A673 (cell line): ENCODE measurements around the gene PDE6A. TPM values are rescaled to one million over a fixed set of nuclear protein-coding genes. Genes with fewer than 3 reads are reported as not detected.
A peak's percentile ranks its signal among the peaks of the same experiment; 100 is the strongest.

Experiments
- BruUV-seq: library from RNA; stranded (reverse); fragments of 400-500 nt; replicated peaks from 2 replicates; lab custom pipeline; 2021; lab: Mats Ljungman, UMichigan
- CTCF ChIA-PET: fragments of 300-600 bp; sonication (Branson Sonifier 250); formaldehyde crosslinking; loops from one replicate; lab custom pipeline; 2022; ENCODE audit warnings: antibody characterized with exemption; lab: Charles Lee
- POLR2A ChIA-PET: fragments of 300-600 bp; sonication (Branson Sonifier 250); formaldehyde crosslinking; loops from one replicate; lab custom pipeline; 2022; ENCODE audit warnings: antibody characterized with exemption; ENCODE audit not compliant: low non-redundant PET; lab: Charles Lee
- DNase-seq: peaks from one replicate; pipeline ENCODE4 v3.0.0-alpha.2; 2015; ENCODE audit warnings: low spot score
- H3K27ac ChIP-seq: fragments of 200-600 bp; sonication (generic); 2 replicates; pipeline ENCODE4 v1.5.1; 2016; ENCODE audit warnings: mixed run types, low read depth, mild to moderate bottlenecking, mixed read lengths, antibody characterized with exemption, low read length; ENCODE audit not compliant: poor library complexity, severe bottlenecking
- H3K27me3 ChIP-seq: fragments of 200-600 bp; sonication (generic); replicated peaks from 2 replicates; pipeline ENCODE4 v1.6.1; 2017; ENCODE audit warnings: mixed run types, low read depth, mild to moderate bottlenecking, mixed read lengths, antibody characterized with exemption, low read length; ENCODE audit not compliant: insufficient read depth, poor library complexity
- H3K36me3 ChIP-seq: fragments of 200-600 bp; sonication (generic); 2 replicates; pipeline ENCODE4 v1.6.1; 2016; ENCODE audit warnings: mixed run types, mild to moderate bottlenecking, mixed read lengths, antibody characterized with exemption, low read length; ENCODE audit not compliant: insufficient read depth, poor library complexity, severe bottlenecking
- H3K4me1 ChIP-seq: fragments of 200-600 bp; sonication (generic); 2 replicates; pipeline ENCODE4 v1.6.1; 2017; ENCODE audit warnings: mixed run types, mild to moderate bottlenecking, mixed read lengths, antibody characterized with exemption, low read length; ENCODE audit not compliant: insufficient read depth, poor library complexity, severe bottlenecking
- H3K4me3 ChIP-seq: fragments of 200-600 bp; sonication (generic); 2 replicates; pipeline ENCODE4 v1.5.1; 2016; ENCODE audit warnings: low read depth, mixed run types, mild to moderate bottlenecking, mixed read lengths, low read length; ENCODE audit not compliant: poor library complexity, severe bottlenecking
- H3K9me3 ChIP-seq: fragments of 200-600 bp; sonication (generic); 2 replicates; pipeline ENCODE4 v1.6.1; 2016; ENCODE audit warnings: mixed run types, low read depth, mild to moderate bottlenecking, mixed read lengths, antibody characterized with exemption, low read length; ENCODE audit not compliant: poor library complexity, severe bottlenecking
- EZH2 ChIP-seq: fragments of 200-600 bp; sonication (generic); IDR thresholded peaks from 2 replicates; pipeline ENCODE4 v1.6.1; 2017; ENCODE audit warnings: borderline replicate concordance, low read depth, mild to moderate bottlenecking, mixed read lengths, antibody characterized with exemption, low read length; ENCODE audit not compliant: poor library complexity, severe bottlenecking
- intact Hi-C: fragments of 100-400 bp; cut with micrococcal nuclease; formaldehyde crosslinking; loops from one replicate; pipeline ENCODE4 v1.10.0; 2022; ENCODE audit not compliant: unreplicated experiment
- total RNA-seq: library from RNA; stranded (reverse); gene quantifications from 2 replicates; pipeline ENCODE4 v1.2.3, GENCODE V29; 2021
- TF ChIP-seq, protein P1 (sequence below): fragments of 300-800, 200-600 bp; sonication (generic); conservative IDR thresholded peaks from 2 replicates; pipeline ENCODE4 v1.5.1; 2017; ENCODE audit warnings: low read depth, mild to moderate bottlenecking, antibody characterized with exemption, low read length, moderate library complexity, mixed read lengths

The PDE6A gene
- total RNA-seq, 1 experiment from 2014 or later, result 0.49 TPM

DNA sequence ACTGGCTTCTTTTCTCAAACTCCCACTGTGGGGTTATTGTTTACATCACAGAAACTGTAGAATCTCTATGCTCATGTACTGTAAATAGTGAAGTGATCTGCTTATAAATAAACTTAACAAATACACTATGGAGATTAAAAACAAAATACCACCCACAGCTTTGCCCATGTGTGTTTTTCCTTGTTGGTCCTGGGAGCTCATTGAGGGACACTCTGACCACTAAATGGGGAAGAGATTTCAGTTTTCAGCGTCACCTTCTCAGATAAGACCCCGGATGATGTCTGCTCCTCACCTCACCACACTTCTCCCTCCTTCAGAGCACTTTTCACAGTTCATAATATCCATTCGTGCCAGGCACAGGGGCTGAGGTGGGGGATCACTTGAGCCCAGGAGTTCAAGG, 89.7 kb downstream of the PDE6A start:
- Histone ChIP-seq H3K27me3 (no peaks in the 10 kb centered on the region), H3K27ac (peak overlapping the region; percentile 81), H3K4me1 (peaks cover 31% of the 10 kb centered on the region), H3K4me3 (no peak overlapping the region), H3K36me3 (peaks cover 1% of the 10 kb centered on the region), H3K9me3 (no peaks in the 10 kb centered on the region)
- intact Hi-C loops, result no loop called here
- DNase-seq, result no peak
- POLR2A ChIA-PET, result no interaction called here
- CTCF ChIA-PET, result interaction anchor here (1.2 kb wide), 1 partner anchor 136 kb away, joined by 4 read pairs; no protein-coding TSS in a partner anchor
- no TSS peak for BruUV-seq
- TF ChIP-seq EZH2, result no peak
- TF ChIP-seq, protein P1, sequence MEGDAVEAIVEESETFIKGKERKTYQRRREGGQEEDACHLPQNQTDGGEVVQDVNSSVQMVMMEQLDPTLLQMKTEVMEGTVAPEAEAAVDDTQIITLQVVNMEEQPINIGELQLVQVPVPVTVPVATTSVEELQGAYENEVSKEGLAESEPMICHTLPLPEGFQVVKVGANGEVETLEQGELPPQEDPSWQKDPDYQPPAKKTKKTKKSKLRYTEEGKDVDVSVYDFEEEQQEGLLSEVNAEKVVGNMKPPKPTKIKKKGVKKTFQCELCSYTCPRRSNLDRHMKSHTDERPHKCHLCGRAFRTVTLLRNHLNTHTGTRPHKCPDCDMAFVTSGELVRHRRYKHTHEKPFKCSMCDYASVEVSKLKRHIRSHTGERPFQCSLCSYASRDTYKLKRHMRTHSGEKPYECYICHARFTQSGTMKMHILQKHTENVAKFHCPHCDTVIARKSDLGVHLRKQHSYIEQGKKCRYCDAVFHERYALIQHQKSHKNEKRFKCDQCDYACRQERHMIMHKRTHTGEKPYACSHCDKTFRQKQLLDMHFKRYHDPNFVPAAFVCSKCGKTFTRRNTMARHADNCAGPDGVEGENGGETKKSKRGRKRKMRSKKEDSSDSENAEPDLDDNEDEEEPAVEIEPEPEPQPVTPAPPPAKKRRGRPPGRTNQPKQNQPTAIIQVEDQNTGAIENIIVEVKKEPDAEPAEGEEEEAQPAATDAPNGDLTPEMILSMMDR, result no peak

GRCh38 chr5:149853701-149854100, 90.9 kb downstream of the PDE6A start:
- intact Hi-C loops, result no loop called here

DNA sequence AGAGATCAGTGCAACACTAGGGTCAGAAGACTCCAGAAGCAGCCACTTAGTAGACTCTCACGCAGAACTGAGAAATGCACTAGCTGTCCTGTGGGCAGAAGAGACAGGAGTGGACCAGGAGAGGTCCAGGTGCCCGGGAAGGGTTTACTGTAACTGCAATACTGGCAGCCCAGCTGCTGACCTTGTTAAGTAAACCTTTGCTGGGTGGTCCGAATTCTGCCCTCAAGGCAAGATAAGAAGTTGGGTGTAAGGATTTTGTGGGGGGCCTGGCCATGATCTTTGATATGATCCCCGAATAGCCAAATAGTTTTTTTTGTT, 91.3 kb downstream of the PDE6A start:
- no peak for TF ChIP-seq EZH2
- TF ChIP-seq, protein P1, result peak; percentile 29; the same call in 1 of the 2 replicates
- no peak for DNase-seq
- peaks cover 17% of the 10 kb centered on the region for H3K36me3 ChIP-seq
- CTCF ChIA-PET, result interaction anchor here (0.9 to 1.3 kb wide), 3 partner anchors 14 to 137 kb away, joined by 3 to 5 read pairs (median 3); no protein-coding TSS in a partner anchor
- no peaks in the 10 kb centered on the region for H3K27me3 ChIP-seq
- peaks cover 31% of the 10 kb centered on the region for H3K4me1 ChIP-seq
- intact Hi-C loops, result no loop called here
- no TSS peak for BruUV-seq
- H3K4me3 ChIP-seq, result no peak overlapping the region
- POLR2A ChIA-PET, result no interaction called here
- peak overlapping the region; percentile 81 for H3K27ac ChIP-seq
- no peaks in the 10 kb centered on the region for H3K9me3 ChIP-seq

More at GRCh38 chr5:149853701-149854100, 90.9 kb downstream of the PDE6A start:
- H3K27ac ChIP-seq, result peak overlapping the region; percentile 81
- CTCF ChIA-PET, result no interaction called here
- H3K27me3 ChIP-seq, result no peaks in the 10 kb centered on the region
- peaks cover 31% of the 10 kb centered on the region for H3K4me1 ChIP-seq
- POLR2A ChIA-PET, result no interaction called here
- H3K9me3 ChIP-seq, result no peaks in the 10 kb centered on the region
- BruUV-seq, result no TSS peak
- peaks cover 13% of the 10 kb centered on the region for H3K36me3 ChIP-seq
- no peak for DNase-seq
- H3K4me3 ChIP-seq, result no peak overlapping the region
- TF ChIP-seq, protein P1, result no peak
- no peak for TF ChIP-seq EZH2
